GM11168 (cell line): ENCODE data around the gene LDLRAD4.

ENCODE experiments used
- in situ Hi-C: fragments of 300-500 bp; cut with MboI; formaldehyde crosslinking; loops from one replicate; pipeline ENCODE4 v1.12.0; 2022; ENCODE audit warnings: low sequenced_read_pairs; ENCODE audit not compliant: unreplicated experiment

LDLRAD4 gene

DNA sequence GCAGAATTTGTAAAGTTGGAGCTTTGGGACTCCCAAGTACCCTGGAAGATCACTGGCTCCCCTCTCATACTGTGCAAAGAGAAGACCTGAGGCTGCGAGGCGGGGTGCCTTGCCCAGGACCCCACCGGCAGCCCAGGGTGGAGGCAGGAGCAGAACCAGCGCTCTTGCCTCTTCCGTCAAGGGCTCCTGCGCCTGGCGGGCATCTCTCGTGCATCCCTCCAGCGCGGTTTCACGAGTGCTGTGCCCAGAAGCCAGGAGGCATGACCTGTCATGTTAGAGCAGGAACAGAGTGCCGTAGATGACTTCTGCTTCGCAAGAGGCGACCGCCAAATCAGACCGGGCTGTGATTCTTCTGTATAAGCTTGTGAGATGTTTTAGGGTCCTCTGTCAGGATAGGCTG is 77.3 kb downstream of the LDLRAD4 start:
- in situ Hi-C loops: no loop called here

- in situ Hi-C loops: no loop called here
Measured at GRCh38 chr18:13296867-13297574, 78.5 kb downstream of the LDLRAD4 start.

DNA sequence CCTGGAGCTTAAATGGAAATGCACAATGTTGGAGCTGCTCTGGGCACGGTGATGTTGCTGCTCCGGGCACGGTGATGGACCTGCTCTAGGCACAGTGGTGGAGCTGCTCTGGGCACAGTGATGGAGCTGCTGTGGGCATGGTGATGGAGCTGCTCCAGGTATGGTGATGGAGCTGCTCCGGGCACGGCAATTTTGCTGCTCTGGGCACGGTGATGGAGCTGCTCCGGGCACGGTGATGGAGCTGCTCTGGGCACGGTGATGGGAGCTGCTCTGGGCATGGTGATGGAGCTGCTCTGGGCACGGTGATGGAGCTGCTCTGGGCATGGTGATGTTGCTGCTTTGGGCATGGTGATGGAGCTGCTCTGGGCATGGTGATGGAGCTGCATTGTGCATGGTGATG is 79.7 kb downstream of the LDLRAD4 start:
- in situ Hi-C loops: no loop called here

- in situ Hi-C loops: no loop called here
Measured at GRCh38 chr18:13300029-13300428, 81.5 kb downstream of the LDLRAD4 start.

DNA sequence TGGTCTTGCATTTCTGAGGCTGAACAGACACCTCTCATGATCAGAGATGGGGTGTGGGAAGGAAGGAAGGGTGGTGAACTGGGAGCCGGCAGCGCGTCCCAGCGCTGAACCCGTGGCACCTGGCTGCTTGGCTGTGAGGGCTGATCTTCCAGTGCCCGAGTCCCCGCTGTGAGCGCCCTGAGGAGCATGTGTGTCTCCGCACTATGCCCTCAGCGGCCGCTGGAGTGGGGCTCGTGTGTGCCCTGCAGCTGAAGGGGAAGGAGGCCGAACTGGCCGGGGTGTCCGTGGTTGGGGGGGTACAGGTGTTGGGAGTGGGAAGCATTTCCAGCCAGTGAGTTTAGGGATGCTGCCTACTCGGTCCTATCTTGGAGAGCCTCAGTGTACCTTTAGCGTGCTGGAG is 82.2 kb downstream of the LDLRAD4 start:
- in situ Hi-C loops: no loop called here

DNA sequence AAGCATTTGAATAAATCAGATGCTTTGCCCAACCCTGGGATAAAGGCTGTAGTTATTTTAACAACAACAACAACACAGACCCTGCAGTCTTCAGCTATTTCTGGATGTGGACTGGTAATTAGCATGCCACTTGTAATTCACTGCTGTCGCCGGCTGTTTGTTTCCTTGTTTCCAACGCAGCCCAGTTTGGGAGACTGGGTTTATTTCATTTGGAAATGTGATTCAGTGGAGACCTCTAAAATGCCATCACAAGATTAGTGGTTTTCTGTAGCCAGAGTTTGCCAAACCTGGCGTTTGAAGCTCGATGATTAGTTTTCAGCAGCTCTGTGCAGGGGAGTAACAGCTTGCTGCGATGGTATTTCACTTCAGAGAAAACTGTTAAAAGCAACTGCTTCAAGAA is 83.5 kb downstream of the LDLRAD4 start:
- in situ Hi-C loops: no loop called here

DNA sequence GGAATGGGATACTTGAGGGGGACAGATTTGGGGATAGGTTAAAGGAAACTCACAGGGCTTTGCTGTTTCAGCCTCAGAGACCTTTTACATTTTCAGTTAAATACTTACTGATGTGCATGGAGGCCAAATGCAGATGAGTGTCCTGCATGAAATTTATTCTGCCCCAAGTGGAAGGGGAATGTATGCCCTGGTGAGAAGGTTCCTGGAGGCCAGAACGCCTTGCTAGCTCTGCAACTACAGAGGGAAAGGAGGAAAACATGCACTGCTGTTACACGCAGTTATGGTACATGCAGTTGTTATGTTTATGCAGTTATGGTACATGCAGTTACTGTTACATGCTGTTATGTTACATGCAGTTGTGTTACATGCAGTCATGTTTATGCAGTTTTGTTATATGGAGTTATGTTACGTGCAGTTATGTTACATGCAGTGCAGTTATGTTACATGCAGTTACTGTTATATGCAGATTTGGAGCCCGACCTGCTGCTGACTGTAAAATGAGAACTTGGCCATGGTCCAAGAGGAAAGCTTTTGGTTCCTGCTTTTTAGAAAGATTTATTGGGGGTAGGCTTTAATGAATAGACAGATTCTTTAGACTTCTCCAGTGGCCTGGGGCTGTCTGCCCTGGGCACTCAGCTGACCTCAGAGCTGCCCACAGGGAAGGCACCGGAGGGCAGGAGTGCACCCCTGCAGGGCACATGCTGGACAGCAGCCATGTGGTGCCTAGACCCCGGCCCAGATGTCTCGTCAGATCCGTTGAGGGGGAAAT is 84.1 kb downstream of the LDLRAD4 start:
- in situ Hi-C loops: no loop called here

DNA sequence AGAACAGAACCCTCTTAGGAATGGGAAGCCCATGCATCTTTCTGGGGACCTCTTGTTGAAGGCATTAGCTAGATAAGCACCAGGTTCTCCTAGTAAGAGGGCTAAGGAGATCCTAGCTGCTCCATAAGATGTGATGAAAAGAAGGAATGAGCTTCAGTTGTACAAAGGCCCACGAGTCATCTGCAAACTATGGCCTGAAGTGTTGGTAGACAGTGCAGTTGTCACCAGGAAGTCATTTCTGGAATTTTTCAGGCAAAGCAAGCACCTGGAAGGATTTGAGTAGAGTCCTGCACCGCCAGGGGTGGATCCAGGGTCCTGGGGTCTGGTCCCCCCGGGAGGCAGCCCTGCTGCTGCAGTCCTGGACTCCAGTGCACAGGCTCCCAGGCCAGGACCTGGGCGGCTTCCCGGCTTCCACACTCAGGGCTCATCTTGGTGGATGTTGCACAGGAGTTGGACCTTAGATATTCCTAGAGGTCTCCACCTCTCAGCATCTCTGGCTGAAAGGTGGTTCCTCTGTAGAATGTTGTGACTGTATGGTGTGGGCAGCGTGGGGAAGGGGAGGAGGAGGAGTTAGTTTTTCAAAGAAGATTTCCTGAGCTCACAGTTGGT is 85.3 kb downstream of the LDLRAD4 start:
- in situ Hi-C loops: no loop called here

DNA sequence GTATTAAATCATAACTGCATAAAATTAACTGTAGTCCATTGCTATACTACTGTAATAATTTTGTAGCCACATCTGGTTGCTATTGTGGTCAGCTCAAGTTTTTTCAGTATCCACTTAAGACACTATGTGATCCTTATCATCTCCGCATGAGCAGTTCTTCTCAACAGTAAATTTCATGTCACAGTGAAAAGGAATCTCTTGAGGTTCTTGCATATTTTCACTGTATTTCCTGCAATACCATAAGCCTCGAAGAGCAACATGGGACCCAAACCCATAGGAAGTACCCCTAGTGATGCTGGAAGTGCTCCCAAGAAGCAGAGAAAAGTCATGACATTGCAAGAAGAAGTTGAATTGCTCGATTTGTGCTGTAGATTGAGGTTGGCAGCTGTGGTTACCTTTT is 86.7 kb downstream of the LDLRAD4 start:
- in situ Hi-C loops: no loop called here

GRCh38 chr18:13306583-13306982 is 88.0 kb downstream of the LDLRAD4 start:
- in situ Hi-C loops: no loop called here

- in situ Hi-C loops: no loop called here
Measured at GRCh38 chr18:13308369-13308768, 89.8 kb downstream of the LDLRAD4 start.

DNA sequence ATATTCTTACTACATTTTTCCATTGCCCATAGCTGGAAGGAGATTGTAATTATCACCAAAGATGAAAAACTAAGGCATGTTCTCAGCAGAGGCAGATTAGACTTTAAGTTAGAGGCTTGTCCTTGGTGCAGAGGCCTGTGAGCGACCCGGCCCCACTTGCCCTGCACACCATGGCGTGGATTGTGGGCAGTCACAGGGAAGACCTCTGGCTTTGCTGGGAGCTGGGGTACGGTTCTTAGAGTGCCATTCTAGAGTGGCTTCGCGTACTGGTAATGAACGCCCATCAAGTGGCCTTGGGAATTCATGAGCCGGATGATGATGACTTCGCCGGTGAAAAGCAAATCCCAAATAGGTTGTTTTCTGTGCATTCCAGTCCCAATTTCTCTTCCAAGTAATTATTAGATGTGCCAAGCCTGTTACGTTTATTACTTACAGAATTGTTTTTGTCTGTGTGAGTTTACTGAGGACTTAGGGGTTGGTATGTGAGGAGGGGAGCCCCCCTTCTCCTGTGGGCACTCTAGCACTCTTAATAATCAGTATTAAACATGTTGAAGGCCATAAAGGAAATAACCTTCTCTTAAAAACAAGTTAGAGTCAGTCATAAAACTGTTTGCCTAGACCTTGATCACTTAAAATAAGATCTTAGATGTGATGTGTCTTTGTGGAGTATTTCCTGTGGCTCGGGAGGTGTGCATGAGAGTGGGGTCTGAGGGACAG is 90.6 kb downstream of the LDLRAD4 start:
- in situ Hi-C loops: no loop called here

DNA sequence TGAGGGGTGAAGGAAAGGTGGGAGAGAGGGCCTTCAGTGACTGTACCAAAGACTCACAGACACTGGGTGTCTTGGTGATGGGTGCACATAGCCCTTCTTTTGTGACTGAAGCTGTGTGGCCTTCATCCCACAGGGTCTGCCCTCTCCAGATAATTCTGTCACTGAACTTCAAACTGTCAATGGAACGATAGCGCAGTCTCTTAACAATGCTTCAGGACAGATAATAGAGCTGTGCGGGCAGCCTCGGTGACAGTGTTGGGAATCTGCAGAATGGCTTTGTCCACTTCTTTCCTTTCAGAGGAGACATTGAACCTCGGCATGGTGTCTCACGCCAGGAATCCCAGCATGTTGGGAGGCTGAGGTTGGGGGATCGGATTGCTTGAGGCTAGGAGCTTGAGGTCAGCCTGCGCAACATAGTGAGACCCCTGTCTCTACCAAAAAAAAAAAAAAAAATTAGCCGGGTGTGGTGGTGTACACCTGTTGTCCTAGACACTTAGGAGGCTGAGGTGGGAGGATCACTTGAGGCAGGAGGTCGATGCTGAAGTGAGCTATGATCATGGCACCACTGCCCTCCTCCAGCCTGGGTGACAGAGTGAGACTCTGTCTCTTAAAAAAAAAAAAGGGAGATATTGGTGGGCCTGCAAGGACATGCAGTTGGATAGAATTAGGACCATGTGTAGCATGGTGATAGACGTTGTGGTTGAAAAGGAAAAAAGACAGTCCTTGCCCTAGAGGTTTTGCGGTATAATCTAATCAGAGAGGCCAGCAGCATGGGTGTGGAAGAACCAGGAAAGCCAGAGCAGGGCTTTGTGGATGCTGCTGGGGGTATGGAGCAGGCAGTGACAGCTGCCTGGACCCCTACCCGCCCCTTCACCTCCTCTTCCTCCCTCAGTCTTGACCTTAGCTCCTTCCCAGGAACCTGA is 91.4 kb downstream of the LDLRAD4 start:
- in situ Hi-C loops: no loop called here

DNA sequence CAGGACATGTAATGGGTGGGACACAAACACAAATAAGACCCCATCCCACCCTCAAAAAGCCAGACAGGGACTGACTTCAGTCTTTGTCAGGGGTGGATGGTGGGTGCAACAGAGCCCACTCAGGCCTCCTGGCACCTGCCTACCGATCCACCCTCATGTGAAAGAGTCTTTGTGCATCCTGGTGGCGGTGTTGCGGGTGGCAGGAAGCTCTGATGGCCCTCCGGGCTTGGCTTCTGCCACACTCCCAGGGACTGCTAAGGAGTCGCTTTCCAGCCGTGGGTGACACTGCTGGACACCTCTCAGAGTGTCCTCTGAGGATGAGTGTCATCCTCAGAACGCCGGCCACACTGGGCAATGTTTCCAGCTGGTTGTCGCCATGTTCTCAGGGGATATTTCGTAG is 92.6 kb downstream of the LDLRAD4 start:
- in situ Hi-C loops: no loop called here

- in situ Hi-C loops: no loop called here
Measured at GRCh38 chr18:13312515-13312914, 94.0 kb downstream of the LDLRAD4 start.

DNA sequence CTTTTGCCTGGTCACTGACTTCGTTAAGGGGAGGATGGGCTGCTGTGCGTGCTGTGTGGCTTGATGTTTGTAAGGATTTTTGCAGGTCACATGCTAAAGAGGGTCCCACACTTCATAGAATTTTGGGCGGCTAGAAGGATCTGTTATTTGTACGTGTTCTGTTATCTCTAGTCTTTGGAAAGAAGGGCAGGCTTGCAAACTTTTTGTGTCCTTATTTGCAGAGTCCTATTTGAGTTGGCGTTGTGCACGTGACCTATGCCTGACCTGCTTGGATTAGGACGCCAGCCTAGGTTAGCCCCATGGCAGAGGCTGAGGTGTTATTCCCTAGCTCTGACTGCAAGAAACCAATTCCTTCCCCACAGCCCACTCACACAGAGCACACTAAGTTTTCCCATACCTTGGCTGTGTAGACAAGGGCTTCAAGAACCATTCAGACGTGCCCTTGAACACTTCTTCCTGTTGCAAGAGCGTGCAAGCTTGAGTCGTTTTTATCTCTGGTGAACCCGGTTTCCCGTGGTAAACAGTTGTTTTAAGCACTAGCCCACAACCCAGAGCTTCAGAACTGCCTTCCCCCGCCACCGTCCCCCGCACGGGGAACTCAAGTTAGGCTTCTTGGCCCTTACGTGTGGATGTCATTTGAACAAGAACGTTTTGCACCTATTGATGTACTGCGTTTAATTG is 94.6 kb downstream of the LDLRAD4 start:
- in situ Hi-C loops: no loop called here

DNA sequence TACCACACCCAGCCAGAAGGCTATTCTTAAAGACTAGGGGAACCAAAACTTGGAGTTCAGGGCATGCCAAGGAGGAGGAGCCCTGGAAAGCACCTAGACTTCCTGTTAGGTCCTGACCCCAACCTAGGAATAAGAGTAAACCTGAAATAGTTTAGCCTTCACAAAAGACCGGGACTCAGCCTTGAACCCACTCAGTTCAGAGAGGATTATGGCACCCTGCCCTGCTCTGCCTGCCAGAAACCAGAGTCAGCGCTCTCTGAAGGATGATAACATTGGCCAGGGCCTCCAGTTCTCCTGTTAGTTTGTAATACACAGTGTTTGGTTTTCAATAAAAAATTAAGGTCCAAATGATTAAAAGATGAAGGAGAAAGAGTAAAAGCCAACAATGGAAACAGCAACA is 96.4 kb downstream of the LDLRAD4 start:
- in situ Hi-C loops: no loop called here

GRCh38 chr18:13316063-13316462 is 97.5 kb downstream of the LDLRAD4 start:
- in situ Hi-C loops: no loop called here

- in situ Hi-C loops: no loop called here
Measured at GRCh38 chr18:13317801-13318200, 99.2 kb downstream of the LDLRAD4 start.
